GM18867 (cell line): Measurements from ENCODE around the gene ADAMTS14.
A peak's percentile ranks its signal among the peaks of the same experiment; 100 is the strongest.
"Not testable (repeated sequence)": the region's sequence is repeated elsewhere in the genome, so short reads cannot be mapped to it uniquely, and the experiment has no call there.

ENCODE experiments used
- ATAC-seq: cut with Tn5 transposase; IDR thresholded peaks from one replicate; pipeline ENCODE4 v1.9.1; 2021; ENCODE audit warnings: mild to moderate bottlenecking, moderate library complexity; ENCODE audit not compliant: unreplicated experiment

Gene ADAMTS14

GRCh38 chr10:70652761-70653657 lies 19.3 kb upstream of the ADAMTS14 start:
- no peak for ATAC-seq

- no peak for ATAC-seq
These were observed 17.0 kb upstream of the ADAMTS14 start for GRCh38 chr10:70655316-70655715.

GRCh38 chr10:70656489-70656888 lies 15.8 kb upstream of the ADAMTS14 start:
- peak; percentile 76 for ATAC-seq

- ATAC-seq: no peak
These were observed 15.3 kb upstream of the ADAMTS14 start for GRCh38 chr10:70657041-70657440.

GRCh38 chr10:70658582-70659136 lies 13.6 kb upstream of the ADAMTS14 start:
- no peak for ATAC-seq

DNA sequence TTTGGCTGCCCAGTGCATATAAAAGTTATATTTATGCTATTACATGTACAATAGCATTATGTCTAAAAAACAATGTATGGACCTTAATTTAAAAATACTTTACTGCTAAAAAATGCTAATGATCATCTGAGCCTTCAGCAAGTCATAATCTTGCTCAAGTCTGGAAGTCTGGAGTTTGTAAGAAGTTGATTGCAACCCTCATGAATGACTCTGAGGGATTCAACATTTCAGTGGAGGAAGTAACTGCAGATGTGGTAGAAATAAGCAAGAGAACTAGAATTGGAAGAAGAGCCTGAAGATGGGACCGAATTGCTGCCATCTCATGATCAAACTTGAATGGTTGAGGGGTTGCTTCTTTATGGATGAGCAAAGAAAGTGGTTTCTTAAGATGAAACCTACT lies 13.0 kb upstream of the ADAMTS14 start:
- ATAC-seq: no peak

DNA sequence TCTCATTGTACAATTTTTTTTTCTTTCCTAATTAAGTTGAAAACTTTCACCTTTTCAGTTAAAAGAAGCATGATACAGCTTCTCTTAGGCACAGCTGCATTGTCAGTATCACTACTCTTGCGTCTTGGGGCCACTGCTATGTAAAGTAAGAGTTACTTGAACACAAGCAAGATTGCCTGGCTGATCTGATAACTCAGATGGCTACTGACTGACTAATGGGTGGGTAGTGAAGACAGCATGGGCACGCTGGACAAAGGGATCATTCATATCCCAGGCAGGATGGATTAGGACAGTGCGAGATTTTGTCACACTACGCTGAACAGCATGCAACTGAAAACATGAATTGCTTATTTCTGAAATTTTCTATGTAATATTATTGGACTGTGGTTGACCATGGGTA lies 11.6 kb upstream of the ADAMTS14 start:
- no peak for ATAC-seq

DNA sequence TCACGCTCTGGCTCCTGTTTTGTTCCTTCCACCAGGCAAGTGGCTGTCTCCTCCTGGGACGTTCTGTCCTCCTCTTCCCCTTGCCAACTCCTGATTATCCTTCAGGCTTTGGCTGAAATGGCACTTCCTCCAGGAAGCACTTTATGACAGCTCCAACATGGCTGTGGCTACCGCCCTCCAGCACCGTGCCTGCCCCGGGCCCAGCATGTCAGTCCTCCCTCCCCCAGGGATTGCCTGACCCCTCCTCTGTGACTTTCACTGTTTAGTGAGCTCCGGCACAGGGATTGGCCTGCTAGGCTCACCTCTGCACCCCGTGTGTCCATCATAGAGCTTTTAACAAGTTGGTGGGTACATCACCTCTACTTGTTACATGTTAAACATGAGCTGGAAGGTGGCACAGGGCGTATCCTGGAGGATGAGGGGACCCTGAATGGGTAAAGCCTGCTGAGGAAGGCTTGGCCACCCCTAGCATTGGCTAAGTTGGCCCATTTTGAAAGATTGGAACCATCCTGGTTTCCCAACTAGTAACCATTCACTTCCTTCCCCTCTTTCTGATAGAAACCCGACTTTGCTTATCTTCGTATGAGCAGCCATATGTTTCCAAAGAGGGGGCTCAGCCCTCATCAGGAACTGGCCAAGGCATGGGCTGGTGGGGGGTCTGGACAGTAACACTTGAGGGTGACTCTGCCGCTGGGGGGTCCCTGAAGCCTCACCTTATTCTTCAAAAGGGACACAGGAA lies 10.5 kb upstream of the ADAMTS14 start:
- ATAC-seq: no peak

DNA sequence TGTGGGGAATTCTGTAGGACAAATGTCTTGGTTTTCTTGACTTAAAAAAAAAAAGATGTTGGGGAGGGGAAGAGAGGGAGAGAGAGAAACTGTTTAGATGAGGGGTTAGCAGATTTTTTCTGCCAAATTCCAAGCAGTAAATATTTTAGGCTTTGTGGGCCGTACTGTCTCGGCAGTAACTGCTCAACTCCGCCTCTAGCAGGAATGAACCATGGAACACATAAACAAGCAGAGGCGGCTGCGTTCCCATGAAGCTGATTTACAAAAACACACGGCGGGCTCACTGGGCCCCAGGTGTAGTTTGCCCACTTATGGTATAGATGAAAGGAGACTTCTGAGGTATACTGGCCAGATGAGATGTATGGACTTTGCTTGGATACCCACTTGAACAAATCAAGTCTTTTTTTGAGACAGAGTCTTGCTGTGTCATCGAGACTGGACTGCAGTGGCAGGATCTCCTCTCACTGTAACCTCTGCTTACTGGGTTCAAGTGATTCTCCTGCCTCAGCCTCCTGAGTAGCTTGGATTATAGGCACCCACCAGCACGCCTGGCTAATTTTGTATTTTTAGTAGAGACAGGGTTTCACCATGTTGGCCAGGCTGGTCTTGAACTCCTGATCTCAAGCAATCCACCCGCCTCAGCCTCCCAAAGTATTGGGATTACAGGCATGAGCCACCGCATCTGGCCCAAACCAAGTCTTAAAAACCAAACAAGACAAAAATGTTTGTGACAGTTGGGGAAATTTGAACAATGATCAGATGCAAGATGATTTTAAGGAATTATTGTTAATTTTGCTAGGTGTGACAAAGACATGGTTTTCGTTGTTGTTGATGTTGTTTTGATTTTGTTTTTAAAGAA lies 9.7 kb upstream of the ADAMTS14 start:
- no peak for ATAC-seq

DNA sequence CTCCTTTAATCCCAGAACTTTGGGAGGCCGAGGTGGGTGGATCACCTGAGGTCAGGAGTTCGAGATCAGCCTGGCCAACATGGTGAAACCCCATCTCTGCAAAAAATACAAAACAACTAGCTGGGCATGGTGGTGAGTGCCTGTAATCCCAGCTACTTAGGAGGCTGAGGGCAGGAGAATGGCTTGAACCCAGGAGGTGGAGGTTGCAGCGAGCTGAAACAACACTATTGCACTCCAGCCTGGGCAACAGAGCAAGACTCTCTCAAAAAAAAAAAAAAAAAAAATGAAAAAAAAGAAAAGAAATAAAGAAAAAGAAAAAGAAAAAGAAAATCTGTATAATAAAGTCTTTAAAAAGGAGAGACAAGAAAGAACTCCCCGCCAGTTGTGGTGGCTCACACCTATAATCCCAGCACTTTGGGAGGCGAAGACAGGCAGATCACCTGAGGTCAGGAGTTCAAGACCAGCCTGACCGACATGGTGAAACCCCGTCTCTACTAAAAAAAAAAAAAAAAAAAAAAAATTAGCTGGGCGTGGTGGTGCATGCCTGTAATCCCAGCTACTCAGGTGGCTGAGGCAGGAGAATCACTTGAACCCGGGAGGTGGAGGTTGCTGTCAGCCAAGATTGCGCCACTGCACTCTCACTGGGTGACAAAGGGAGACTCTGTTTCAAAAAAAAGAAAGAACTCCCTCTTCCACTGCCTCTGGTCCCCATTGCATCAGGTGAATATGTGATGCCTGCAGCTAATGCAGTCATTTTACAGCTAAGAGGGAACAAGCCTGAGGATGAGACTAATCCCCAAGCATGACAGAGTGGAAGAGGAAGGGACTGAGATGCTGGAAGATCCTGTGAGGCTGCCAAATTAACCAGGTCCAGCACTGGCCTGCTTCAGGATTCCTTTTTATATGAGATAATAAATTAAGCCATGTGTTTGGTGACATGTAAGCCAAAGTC lies 8.6 kb upstream of the ADAMTS14 start:
- not testable (repeated sequence) for ATAC-seq

GRCh38 chr10:70664702-70665195 lies 7.6 kb upstream of the ADAMTS14 start:
- ATAC-seq: no peak

- ATAC-seq: no peak
These were observed 5.1 kb upstream of the ADAMTS14 start for GRCh38 chr10:70666960-70667798.

GRCh38 chr10:70667818-70668217 lies 4.5 kb upstream of the ADAMTS14 start:
- ATAC-seq: not testable (repeated sequence)

GRCh38 chr10:70668454-70668970 lies 3.8 kb upstream of the ADAMTS14 start:
- no peak for ATAC-seq

DNA sequence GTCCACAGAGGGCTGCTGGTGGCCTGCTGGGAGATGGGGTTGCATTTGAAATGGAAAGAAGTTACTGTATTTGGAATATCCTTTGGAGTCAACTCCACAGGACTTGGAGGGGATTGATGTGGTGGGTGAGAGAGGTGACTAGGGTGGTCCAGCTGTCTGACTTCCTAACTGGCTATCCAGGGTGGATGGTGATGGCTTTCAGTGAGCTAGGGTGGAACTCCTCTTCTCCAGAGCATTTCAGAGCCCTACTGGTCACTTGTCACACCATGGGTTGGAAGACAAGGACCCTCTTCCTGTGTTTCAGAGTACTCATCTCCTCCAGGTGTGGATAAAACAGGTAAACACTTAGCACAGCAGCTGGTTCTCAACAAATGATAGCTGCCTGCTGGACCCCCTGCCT lies 3.3 kb upstream of the ADAMTS14 start:
- no peak for ATAC-seq

DNA sequence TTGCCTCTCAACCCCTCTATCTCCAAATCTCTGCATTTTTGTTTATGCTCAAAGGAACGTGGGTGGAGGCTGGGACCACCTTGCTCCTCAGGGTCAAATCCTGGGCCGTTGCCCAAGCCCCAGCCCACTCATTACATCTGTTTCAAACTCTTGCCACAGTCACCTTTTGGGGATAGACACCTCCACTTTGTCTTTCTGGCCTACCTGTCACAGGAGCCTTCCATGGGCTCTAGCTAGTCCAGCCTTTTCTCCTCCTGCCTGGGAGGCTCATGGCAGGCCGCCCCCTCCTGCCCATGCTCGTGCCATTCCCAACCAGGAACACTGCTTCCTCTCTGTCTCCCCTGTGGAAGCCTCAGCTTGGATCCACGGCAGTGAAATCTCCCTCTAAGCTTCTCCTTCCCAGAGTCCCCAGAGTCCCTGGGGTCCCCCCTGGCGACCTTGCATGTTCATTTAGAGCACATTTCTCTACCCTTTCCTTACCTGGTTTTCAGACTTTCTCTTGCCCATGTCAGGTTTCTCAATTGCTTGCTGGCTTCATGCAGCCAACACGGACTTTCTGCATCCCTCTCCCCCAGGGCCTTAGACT lies 2.5 kb upstream of the ADAMTS14 start:
- ATAC-seq: no peak

DNA sequence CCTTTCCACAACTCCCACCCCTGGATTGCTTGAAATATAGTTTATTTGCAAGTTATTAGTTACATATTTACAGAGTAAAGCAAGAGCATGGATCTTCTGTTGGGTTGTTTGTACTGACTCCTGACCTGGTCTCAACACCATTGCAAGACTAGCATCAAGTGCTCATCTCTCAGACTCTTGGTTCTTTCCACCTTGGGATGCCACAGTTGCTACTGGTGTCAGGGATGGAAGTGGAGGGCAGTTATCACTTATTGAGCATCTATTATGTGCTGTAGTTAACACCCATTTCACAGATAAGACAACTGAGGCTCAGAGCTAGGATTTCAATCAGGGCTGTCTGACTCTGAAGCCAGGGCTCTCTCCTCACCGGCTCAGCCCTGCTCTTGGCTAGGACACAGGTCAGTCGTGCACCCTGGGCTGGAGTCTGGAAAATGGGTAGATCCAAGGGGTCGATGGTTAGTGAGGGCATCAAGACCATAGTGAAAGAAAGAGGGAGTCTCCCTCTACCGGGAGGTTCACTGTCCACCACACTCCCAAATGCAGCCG lies 614 bp upstream of the ADAMTS14 start:
- no peak for ATAC-seq
